Measurements from ENCODE around the gene RBM47. TPM values are rescaled to one million over a fixed set of nuclear protein-coding genes. Genes with fewer than 3 reads are reported as not detected.
"Not testable (repeated sequence)": the region's sequence is repeated elsewhere in the genome, so short reads cannot be mapped to it uniquely, and the experiment has no call there.

RBM47 gene
- total RNA-seq, 1 experiment from 2014 or later = 70.3 TPM

DNA sequence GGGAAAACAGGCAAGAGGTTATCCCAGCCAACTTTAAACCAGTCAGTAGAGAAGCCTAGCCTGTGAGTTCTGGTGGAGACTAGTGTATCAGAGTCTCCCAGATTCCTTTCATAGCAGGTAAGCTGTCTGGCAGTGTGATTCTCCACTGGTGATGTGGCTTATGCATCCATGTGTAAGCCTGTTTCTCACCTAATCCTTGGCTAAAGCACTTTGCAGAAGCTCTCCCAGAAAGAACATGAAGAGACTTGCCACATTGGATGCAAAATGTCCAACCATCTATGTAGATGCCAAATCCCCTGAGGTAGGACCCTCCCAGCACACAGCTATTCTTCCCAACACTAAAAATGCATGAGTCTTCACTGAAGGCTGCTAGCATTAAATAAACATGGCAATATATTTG is 182.8 kb downstream of the RBM47 start:
- no peak for DNase-seq
- no peak overlapping the region for H4K91ac ChIP-seq (ENCODE audit: insufficient read length, low read depth, low read length)
- no peak overlapping the region for H3K27ac ChIP-seq (ENCODE audit: insufficient read length, low read depth, low read length)
- no peak overlapping the region for H4K8ac ChIP-seq (replicated peaks; ENCODE audit: insufficient read length, low read depth, low read length)
- no peak for TF ChIP-seq CTCF (conservative IDR thresholded peaks at IDR 0.05)
- no peak overlapping the region for H3K18ac ChIP-seq (ENCODE audit: insufficient read length, low read depth, low read length)
- H3K9ac ChIP-seq (ENCODE audit: extremely low read depth, insufficient read length, low read length) = no peak overlapping the region
- H2BK5ac ChIP-seq (ENCODE audit: insufficient read length, low read length) = no peak overlapping the region
- H4K20me1 ChIP-seq (ENCODE audit: control insufficient read depth, insufficient read depth, insufficient read length) = peaks cover 2% of the 10 kb centered on the region
- no peak overlapping the region for H3T11ph ChIP-seq (ENCODE audit: low read length)
- peaks cover 2% of the 10 kb centered on the region; the same call in 1 of the 2 replicates for H3K4me1 ChIP-seq (ENCODE audit: insufficient read depth, low read length)
- H3K27ac Mint-ChIP-seq = peak overlapping the region in 1 of 3 experiments; percentile 79; a peak in 2 of 7 replicates
- H3K23me2 ChIP-seq (ENCODE audit: insufficient read length, low read depth, low read length, poor library complexity, severe bottlenecking) = no peaks in the 10 kb centered on the region
- H3K23ac ChIP-seq (ENCODE audit: insufficient read length, low read depth, low read length) = no peak overlapping the region
- no peak overlapping the region for H2AFZ ChIP-seq (ENCODE audit: low read length)
- H3K4me1 Mint-ChIP-seq = peaks cover 10 to 17% of the 10 kb centered on the region in 2 experiments
- H2BK15ac ChIP-seq (ENCODE audit: low read depth, low read length) = no peak overlapping the region
- H3K79me1 ChIP-seq (ENCODE audit: insufficient read depth, low read depth, low read length, poor library complexity, severe bottlenecking) = no peaks in the 10 kb centered on the region
- no peaks in the 10 kb centered on the region for H3K9me3 ChIP-seq (ENCODE audit: control insufficient read depth, low read depth, low read length)
- H3K9me3 Mint-ChIP-seq = no peaks in the 10 kb centered on the region
- H4K5ac ChIP-seq (ENCODE audit: insufficient read length, low read depth, low read length) = no peak overlapping the region
- no peaks in the 10 kb centered on the region for H3K27me3 Mint-ChIP-seq (ENCODE audit: low read depth)
- no peak overlapping the region for H2AK5ac ChIP-seq (ENCODE audit: insufficient read length, low read length)
- no peak overlapping the region for H3K4ac ChIP-seq (ENCODE audit: low read depth, low read length)
- H2BK20ac ChIP-seq (ENCODE audit: low read depth, low read length, poor library complexity, severe bottlenecking) = no peak overlapping the region
- H3K56ac ChIP-seq (ENCODE audit: insufficient read length, low read depth, low read length) = no peak overlapping the region
- H3K79me2 ChIP-seq (ENCODE audit: insufficient read depth, low read length) = no peaks in the 10 kb centered on the region
- no peak overlapping the region for H2BK120ac ChIP-seq (ENCODE audit: low read depth, low read length, poor library complexity, severe bottlenecking)
- H3K14ac ChIP-seq (ENCODE audit: insufficient read depth, low read length) = no peak overlapping the region
- no peak overlapping the region for H2BK12ac ChIP-seq (ENCODE audit: insufficient read length, low read depth, low read length)
- no peaks in the 10 kb centered on the region for H3K27me3 ChIP-seq (ENCODE audit: insufficient read depth, low read length)
- H3K4me3 Mint-ChIP-seq = no peak overlapping the region
- H3K36me3 Mint-ChIP-seq (ENCODE audit: insufficient read depth in 1 of 3, low read depth in 3 of 3) = peaks cover 0 to 16% (median 7%) of the 10 kb centered on the region in 3 experiments; a peak in 5 of 7 replicates
- H3K4me2 ChIP-seq (ENCODE audit: insufficient read depth, insufficient read length, low read length) = no peak overlapping the region

GRCh38 chr4:40446261-40446750 is 183.4 kb downstream of the RBM47 start:
- not testable (repeated sequence) for H3K27ac Mint-ChIP-seq; H3K23me2 ChIP-seq (ENCODE audit: insufficient read length, low read depth, low read length, poor library complexity, severe bottlenecking); H3K9me3 ChIP-seq (ENCODE audit: control insufficient read depth, low read depth, low read length); H4K20me1 ChIP-seq (ENCODE audit: control insufficient read depth, insufficient read depth, insufficient read length); H3K79me2 ChIP-seq (ENCODE audit: insufficient read depth, low read length); H3K79me1 ChIP-seq (ENCODE audit: insufficient read depth, low read depth, low read length, poor library complexity, severe bottlenecking); H2BK20ac ChIP-seq (ENCODE audit: low read depth, low read length, poor library complexity, severe bottlenecking); H3K27me3 ChIP-seq (ENCODE audit: insufficient read depth, low read length); H4K5ac ChIP-seq (ENCODE audit: insufficient read length, low read depth, low read length); DNase-seq; H3K56ac ChIP-seq (ENCODE audit: insufficient read length, low read depth, low read length); H4K91ac ChIP-seq (ENCODE audit: insufficient read length, low read depth, low read length); H2BK15ac ChIP-seq (ENCODE audit: low read depth, low read length); H3K4me1 ChIP-seq (ENCODE audit: insufficient read depth, low read length); H2BK12ac ChIP-seq (ENCODE audit: insufficient read length, low read depth, low read length); H3K4me3 Mint-ChIP-seq; H2BK120ac ChIP-seq (ENCODE audit: low read depth, low read length, poor library complexity, severe bottlenecking); H3K14ac ChIP-seq (ENCODE audit: insufficient read depth, low read length); H3K9me3 Mint-ChIP-seq; H2BK5ac ChIP-seq (ENCODE audit: insufficient read length, low read length); H2AFZ ChIP-seq (ENCODE audit: low read length); H3K27me3 Mint-ChIP-seq (ENCODE audit: low read depth); H3T11ph ChIP-seq (ENCODE audit: low read length); H3K4ac ChIP-seq (ENCODE audit: low read depth, low read length); H3K18ac ChIP-seq (ENCODE audit: insufficient read length, low read depth, low read length); H2AK5ac ChIP-seq (ENCODE audit: insufficient read length, low read length); H3K23ac ChIP-seq (ENCODE audit: insufficient read length, low read depth, low read length); H3K4me2 ChIP-seq (ENCODE audit: insufficient read depth, insufficient read length, low read length); H4K8ac ChIP-seq (replicated peaks; ENCODE audit: insufficient read length, low read depth, low read length); H3K27ac ChIP-seq (ENCODE audit: insufficient read length, low read depth, low read length); H3K9ac ChIP-seq (ENCODE audit: extremely low read depth, insufficient read length, low read length)
- Mint-ChIP-seq H3K4me1 (peaks cover 6 to 11% of the 10 kb centered on the region in 2 experiments), H3K36me3 (ENCODE audit: insufficient read depth in 1 of 3, low read depth in 3 of 3) (peaks cover 0 to 16% (median 7%) of the 10 kb centered on the region in 3 experiments; a peak in 5 of 7 replicates)
- WGBS (ENCODE audit: extremely low coverage, insufficient read length, low lambda C conversion rate) = no CpG with 5 or more reads among the region's 2 CpGs

Measured in H9 (cell line).